Fibroblast of mammary gland (primary cell): ENCODE data around the gene CHD9.
"Not testable (repeated sequence)": the region's sequence is repeated elsewhere in the genome, so short reads cannot be mapped to it uniquely, and the experiment has no call there.

Experiments used
- DNase-seq: peaks from one replicate; pipeline ENCODE4 v3.0.0-alpha.2; 2010; ENCODE audit warnings: low read depth
- H3K4me3 ChIP-seq: 2 replicates; pipeline ENCODE4 v1.5.1; 2011; ENCODE audit warnings: low read depth, mild to moderate bottlenecking, low read length, moderate library complexity; ENCODE audit not compliant: control insufficient read depth
- TF ChIP-seq, protein P1 (sequence below): conservative IDR thresholded peaks from 2 replicates; pipeline ENCODE4 v1.5.1; 2011; ENCODE audit warnings: low read depth, low read length, inconsistent platforms; ENCODE audit not compliant: control insufficient read depth, insufficient read depth

The CHD9 gene

DNA sequence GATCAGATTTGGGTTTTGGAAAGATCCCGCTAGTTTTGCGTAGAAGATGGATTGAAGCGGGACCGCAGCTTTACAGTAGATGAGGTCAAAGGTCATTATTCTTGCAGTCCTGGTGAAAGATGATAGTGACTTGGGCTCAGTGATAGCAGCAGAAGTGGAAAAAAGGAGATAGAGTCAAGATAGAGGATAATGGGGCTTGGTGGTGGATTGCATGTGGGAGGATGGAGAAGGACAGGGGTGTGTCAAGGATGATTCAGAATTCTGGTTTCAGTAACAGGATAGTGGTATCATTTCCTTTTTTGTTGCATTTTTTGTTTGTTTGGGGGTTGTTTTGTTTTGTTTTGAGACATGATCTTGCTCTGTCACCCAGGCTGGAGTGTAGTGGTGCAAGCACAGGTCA lies 30.7 kb upstream of the CHD9 start:
- H3K4me3 ChIP-seq = no peak overlapping the region
- TF ChIP-seq, protein P1, sequence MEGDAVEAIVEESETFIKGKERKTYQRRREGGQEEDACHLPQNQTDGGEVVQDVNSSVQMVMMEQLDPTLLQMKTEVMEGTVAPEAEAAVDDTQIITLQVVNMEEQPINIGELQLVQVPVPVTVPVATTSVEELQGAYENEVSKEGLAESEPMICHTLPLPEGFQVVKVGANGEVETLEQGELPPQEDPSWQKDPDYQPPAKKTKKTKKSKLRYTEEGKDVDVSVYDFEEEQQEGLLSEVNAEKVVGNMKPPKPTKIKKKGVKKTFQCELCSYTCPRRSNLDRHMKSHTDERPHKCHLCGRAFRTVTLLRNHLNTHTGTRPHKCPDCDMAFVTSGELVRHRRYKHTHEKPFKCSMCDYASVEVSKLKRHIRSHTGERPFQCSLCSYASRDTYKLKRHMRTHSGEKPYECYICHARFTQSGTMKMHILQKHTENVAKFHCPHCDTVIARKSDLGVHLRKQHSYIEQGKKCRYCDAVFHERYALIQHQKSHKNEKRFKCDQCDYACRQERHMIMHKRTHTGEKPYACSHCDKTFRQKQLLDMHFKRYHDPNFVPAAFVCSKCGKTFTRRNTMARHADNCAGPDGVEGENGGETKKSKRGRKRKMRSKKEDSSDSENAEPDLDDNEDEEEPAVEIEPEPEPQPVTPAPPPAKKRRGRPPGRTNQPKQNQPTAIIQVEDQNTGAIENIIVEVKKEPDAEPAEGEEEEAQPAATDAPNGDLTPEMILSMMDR = no peak
- no peak for DNase-seq

DNA sequence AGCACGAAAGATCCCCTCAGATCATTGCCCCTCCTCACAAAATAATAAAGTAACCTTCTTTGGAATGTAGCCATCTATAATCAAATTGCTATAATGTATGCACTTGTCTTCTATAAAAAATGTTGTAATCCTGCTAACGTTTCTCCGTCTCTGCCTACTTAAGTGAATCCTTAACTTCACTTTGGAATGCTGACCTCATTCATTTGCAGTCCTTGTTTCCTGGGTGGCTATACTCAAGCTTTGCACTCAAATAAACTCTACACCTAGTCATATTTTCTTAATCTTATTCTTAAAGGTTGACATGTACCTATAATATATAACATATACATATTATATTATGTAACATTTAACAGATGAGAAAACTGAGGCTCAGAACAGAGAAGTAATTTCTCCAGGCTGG lies 24.8 kb upstream of the CHD9 start:
- DNase-seq = no peak
- TF ChIP-seq, protein P1 = no peak
- no peak overlapping the region for H3K4me3 ChIP-seq

DNA sequence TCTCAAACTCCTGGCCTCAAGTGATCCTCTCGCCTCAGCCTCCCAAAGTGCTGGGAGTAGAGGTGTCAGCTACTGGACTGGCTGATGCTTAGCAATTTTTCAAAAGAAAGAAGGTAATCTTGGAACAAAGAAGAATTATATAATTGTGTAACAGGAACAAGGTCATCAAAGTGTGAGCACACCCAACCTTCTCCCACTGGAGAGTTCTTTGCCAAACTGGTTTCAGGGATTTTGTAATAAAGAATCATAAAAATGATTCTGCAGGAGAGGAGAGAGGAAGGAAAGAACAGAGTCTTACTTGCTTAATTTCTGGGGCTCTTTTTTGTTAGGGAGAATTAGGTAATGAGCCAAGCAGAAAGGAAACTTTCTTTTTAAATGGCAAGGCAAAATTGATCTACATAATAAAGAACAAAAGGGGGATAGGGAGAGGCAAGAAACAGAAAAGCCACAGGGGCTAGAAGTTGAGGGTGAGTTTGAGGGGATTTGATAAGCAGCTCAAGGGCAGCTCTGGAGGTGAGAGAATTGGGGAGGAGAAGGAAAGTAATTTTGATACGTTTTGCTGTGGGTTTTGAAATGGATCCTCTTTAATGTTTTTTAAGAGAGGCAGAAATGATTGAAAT lies 23.4 kb upstream of the CHD9 start:
- TF ChIP-seq, protein P1 = no peak
- DNase-seq = no peak
- no peak overlapping the region for H3K4me3 ChIP-seq

DNA sequence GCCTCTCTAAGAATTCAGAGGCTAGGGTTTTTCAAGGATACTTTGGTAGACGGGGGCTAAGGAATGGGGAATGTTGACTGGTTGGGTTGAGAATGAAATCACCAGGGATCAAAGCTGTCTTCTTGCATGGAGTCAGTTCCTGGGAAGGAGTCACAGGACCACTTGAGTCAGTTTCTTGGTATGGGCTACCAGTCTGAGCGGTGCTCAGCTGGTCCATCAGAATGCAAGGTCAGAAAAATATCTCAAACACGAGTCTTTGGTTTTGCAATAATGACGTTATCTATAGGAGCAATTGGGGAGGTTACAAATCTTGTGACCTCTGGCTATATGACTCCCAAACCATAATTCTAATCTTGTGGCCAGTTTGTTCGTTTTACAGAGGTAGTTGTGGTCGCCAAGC lies 20.5 kb upstream of the CHD9 start:
- peak; percentile 30 for DNase-seq
- no peak overlapping the region for H3K4me3 ChIP-seq
- TF ChIP-seq, protein P1 = no peak

DNA sequence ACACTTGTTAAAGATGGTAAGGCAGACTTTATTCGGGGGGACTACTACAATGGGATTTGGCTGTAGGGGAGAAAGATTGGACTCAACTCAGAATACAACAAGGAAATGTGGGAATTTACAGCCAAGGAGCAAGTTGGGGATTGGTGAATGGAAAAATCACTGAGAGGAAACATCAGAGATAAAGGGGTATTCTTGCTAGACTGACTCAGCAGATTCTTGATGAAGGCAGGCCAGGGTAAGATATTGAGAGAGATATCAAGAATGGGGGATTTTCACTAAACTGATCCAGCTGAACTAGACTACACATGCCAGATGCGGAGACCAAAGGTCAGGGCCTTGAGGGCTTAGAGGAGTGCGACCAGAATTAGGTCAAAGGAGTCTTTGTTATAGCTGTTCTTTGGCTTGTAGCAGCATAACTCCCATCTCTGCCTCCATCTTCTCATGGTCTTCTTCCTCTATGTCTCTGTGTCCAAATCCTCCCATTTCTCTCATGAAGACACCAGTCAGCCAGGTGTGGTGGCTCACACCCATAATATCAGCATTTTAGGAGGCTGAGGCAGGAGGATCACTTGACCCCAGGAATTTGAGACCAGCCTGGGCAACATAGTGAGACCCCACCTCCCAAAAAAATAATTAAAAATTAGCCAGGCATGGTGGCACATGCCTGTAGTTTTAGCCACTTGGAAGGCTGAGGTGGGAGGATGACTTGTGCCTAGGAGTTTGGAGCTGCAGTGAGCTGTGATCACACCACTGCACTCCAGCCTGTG lies 19.4 kb upstream of the CHD9 start:
- no peak for DNase-seq
- TF ChIP-seq, protein P1 = no peak
- H3K4me3 ChIP-seq = no peak overlapping the region

DNA sequence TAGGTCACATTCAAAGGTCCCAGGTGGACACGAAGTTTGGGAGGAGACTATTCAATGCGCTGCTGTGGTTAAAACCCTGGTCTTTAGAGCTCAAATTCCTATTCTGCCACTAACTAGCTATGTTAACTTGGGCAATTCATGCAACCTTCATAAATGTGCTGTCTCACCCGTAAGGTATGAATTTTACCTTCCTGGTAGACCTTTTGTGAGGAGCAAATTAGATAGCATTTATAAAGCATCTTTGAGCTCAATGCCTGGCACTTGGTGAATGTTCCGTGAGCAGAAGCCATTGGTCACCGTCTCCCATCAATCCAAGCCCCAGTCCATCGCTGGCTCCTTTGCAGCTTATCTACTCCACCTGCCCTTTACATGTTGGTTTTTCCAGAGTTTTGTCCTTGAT lies 18.7 kb upstream of the CHD9 start:
- TF ChIP-seq, protein P1 = no peak
- no peak for DNase-seq
- H3K4me3 ChIP-seq = no peak overlapping the region

DNA sequence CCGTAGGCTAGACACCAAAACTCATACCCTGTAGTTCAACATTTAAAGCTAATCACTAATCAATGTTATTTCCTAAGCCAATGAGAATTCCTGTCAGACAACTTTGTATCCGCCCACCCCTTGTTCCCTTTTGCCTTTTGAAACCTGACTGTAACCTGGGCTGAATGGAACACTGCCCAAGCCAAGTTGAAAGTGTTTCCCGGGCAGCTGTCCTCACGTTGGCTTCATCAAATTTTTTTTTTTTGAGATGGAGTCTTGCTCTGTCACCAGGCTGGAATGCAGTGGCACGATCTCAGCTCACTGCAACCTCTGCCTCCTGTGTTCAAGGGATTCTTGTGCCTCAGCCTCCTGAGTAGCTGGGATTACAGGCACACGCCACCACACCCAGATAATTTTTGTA lies 18.1 kb upstream of the CHD9 start:
- not testable (repeated sequence) for DNase-seq, H3K4me3 ChIP-seq
